Common myeloid progenitor, CD34-positive (primary cell): Measurements from ENCODE around the gene KCNJ18.
"Not testable (repeated sequence)": the region's sequence is repeated elsewhere in the genome, so short reads cannot be mapped to it uniquely, and the experiment has no call there.

Experiments
- CTCF ChIA-PET: fragments of 350-600 bp; sonication (Branson Sonifier 250); formaldehyde crosslinking; loops from one replicate; lab custom pipeline; 2021; ENCODE audit warnings: antibody characterized with exemption; lab: Charles Lee
- POLR2A ChIA-PET: fragments of 350-600 bp; sonication (Branson Sonifier 250); formaldehyde crosslinking; loops from one replicate; lab custom pipeline; 2021; ENCODE audit warnings: antibody characterized with exemption; lab: Charles Lee
- DNase-seq, 3 donors: peaks; one replicate each; pipeline versions ENCODE4 v3.0.0 to v3.0.0-alpha.2; 2013
- H3K27ac ChIP-seq, 2 experiments: 1 replicate in 1 of 2; 2 replicates in 1 of 2; pipeline ENCODE4 v1.7.0; 2013; ENCODE audit warnings: inconsistent platforms in 2 of 2, low read length in 2 of 2, mild to moderate bottlenecking in 2 of 2, low read depth in 1 of 2, moderate library complexity in 1 of 2; ENCODE audit not compliant: severe bottlenecking in 2 of 2, insufficient read depth in 1 of 2, poor library complexity in 1 of 2
- H3K27me3 ChIP-seq, 5 experiments: replicated peaks in 2 of 5; 1 replicate in 3 of 5; 2 replicates in 2 of 5; pipeline versions ENCODE4 v1.6.1 to v1.7.0; 2013; ENCODE audit warnings: low read length in 4 of 5, mild to moderate bottlenecking in 2 of 5, moderate library complexity in 2 of 5, inconsistent platforms in 1 of 5; ENCODE audit not compliant: insufficient read depth in 5 of 5, control insufficient read depth in 4 of 5
- H3K36me3 ChIP-seq, 4 experiments: 1 replicate in 2 of 4; 2 replicates in 2 of 4; pipeline versions ENCODE4 v1.6.1 to v1.7.0; 2013; ENCODE audit warnings: low read length in 3 of 4, control low read depth in 1 of 4, mild to moderate bottlenecking in 1 of 4; ENCODE audit not compliant: control insufficient read depth in 4 of 4, insufficient read depth in 4 of 4
- H3K4me1 ChIP-seq, 4 experiments: 1 replicate in 3 of 4; 2 replicates in 1 of 4; pipeline versions ENCODE4 v1.6.1 to v1.7.1; 2013; ENCODE audit warnings: low read length in 3 of 4, mild to moderate bottlenecking in 3 of 4, control low read depth in 1 of 4, inconsistent platforms in 1 of 4, moderate library complexity in 1 of 4; ENCODE audit not compliant: control insufficient read depth in 4 of 4, insufficient read depth in 4 of 4; ENCODE audit errors: control extremely low read depth in 1 of 4
- H3K4me3 ChIP-seq, 7 experiments: 1 replicate in 4 of 7; 2 replicates in 3 of 7; pipeline versions ENCODE4 v1.5.1 to v1.7.0; 2013; ENCODE audit warnings: mild to moderate bottlenecking in 7 of 7, low read length in 6 of 7, moderate library complexity in 6 of 7, inconsistent platforms in 2 of 7, low read depth in 2 of 7, control low read depth in 1 of 7; ENCODE audit not compliant: insufficient read depth in 4 of 7, control insufficient read depth in 1 of 7; ENCODE audit errors: extremely low read depth in 1 of 7
- H3K9me3 ChIP-seq, 5 experiments: 1 replicate in 4 of 5; 2 replicates in 1 of 5; pipeline versions ENCODE4 v1.6.1 to v1.7.1; 2013; ENCODE audit warnings: low read length in 4 of 5, mild to moderate bottlenecking in 2 of 5, inconsistent platforms in 1 of 5, low read depth in 1 of 5, moderate library complexity in 1 of 5; ENCODE audit not compliant: control insufficient read depth in 4 of 5, insufficient read depth in 2 of 5; ENCODE audit errors: control extremely low read depth in 1 of 5
- WGBS: methylation state at CpG from one replicate; pipeline ENCODE4 v1.1.5; 2013; ENCODE audit not compliant: insufficient coverage; 5-methylcytosine and 5-hydroxymethylcytosine counted together

Gene KCNJ18

DNA sequence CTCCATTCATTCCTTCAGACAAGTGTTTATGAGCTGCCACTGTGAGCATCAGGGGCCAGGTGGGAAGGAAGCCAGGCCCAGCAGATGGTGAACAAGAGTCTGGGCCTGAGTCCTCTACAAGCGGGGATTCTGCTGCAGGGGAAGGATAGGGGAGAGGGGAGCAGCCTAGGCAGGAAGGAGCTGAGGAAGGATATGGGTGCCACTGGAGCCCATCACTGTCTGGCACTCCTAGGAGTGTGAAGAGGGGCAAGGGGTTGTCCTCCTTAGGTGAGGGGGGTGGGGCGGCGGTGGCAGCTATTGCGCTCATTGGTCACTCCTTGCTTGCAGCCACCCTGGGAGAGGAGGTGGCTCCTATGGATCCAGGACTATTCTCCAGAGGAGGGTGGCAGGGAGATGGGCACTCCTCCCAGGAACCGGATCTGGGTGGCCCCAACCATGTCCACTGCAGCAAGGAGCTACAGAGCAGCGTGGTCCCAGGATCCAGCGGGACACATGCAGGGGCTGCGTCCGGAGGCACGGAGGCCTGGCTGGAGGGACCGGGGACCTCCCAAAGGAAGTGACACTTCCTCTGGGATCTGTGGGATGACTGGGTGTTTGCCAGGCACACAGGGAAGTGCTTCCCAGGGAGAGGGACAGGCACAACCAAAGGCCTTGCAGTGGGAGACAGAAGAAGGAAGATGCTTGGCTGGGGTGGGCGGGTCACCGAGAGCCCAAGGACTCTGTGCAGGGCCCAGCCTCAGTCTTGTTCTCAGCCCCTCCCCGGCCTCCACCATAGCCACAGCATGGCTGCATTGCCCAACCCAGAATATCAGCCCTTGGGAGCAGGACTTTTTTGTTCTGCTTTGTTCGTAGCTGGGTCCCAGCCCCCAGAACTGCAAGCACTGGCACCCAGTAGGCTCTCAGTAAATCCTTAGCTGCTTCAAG lies 16.6 kb downstream of the KCNJ18 start:
- POLR2A ChIA-PET, H3K4me3 ChIP-seq, H3K27me3 ChIP-seq, DNase-seq, H3K36me3 ChIP-seq, CTCF ChIA-PET, H3K27ac ChIP-seq, H3K4me1 ChIP-seq: not testable (repeated sequence)
- H3K9me3 ChIP-seq: peaks cover 0 to 20% (median 0%) of the 10 kb centered on the region in 5 experiments
- WGBS: 86% methylated on average over 12 of the region's 15 CpGs

DNA sequence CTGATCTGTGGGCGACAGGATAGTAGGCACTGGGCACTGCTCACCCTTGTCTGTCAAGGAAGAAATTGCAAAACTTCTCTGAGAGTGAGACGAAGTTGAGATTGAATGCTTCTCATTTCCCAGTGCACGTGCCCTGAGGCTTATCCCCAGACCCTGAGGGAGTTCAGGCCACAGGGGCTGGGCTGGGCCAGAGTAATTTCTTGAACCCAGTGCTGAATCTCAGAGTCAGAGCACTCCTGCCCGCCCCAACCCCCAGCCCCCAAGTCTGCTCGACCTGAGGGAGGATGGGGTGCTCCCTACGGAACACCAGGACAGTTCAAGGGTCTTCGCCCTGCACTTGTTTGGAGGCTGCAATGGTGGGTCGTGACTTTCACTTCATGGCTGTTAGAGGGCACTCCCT lies 17.7 kb downstream of the KCNJ18 start:
- H3K4me3 ChIP-seq, H3K27ac ChIP-seq, H3K4me1 ChIP-seq, POLR2A ChIA-PET, DNase-seq, H3K36me3 ChIP-seq, H3K27me3 ChIP-seq, CTCF ChIA-PET: not testable (repeated sequence)
- 64% methylated on average over 4 of the region's 8 CpGs for WGBS
- H3K9me3 ChIP-seq: peaks cover 0 to 16% (median 0%) of the 10 kb centered on the region in 5 experiments

DNA sequence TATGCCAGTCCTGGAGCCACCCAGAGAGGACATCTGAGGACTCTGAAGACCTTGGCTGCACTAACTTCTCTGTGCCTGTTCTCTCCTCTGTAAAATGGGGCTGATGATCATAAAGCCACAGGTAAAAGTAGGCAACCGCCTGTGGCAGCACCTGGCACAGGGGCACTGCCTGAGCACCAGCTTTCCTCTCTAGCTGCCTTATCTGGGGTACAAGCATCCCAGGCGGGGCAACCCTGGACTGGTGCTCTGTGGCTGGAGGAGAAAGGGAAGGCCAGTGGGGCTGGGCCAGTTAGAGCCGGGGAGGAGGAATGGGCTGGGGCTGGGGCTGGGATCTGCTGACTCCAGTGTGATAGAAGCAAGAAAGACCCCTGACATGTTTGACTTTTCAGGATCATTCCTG lies 18.2 kb downstream of the KCNJ18 start:
- WGBS: 60% methylated on average over 1 of the region's 3 CpGs
- H3K9me3 ChIP-seq: peaks cover 0 to 12% (median 0%) of the 10 kb centered on the region in 5 experiments
- H3K27me3 ChIP-seq, H3K27ac ChIP-seq, H3K4me1 ChIP-seq, POLR2A ChIA-PET, CTCF ChIA-PET, DNase-seq, H3K36me3 ChIP-seq, H3K4me3 ChIP-seq: not testable (repeated sequence)

DNA sequence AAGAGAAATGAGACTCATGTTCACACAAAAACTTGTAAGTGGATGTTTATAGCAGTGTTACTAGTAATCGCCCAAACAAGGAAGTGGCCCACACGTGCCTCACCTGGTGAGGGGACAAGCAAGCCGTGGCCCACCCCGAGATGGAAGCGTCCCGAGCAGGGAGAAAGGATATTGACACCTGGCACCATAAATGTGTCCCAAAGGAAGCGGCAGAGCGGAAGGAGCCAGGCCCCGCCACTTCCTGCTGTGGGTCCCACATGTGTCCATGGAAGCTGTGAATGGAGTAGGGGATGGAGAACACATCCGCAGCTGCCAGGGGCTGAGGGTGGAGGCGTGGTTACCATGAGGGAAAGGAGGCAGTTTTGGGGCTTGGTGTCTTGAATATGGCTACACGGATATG lies 18.9 kb downstream of the KCNJ18 start:
- Histone ChIP-seq H3K4me3 (no peak overlapping the region), H3K4me1 (no peaks in the 10 kb centered on the region), H3K27me3 (no peaks in the 10 kb centered on the region), H3K9me3 (peaks cover 0 to 10% (median 0%) of the 10 kb centered on the region in 5 experiments), H3K36me3 (no peaks in the 10 kb centered on the region), H3K27ac (no peak overlapping the region)
- ChIA-PET POLR2A (no interaction called here), CTCF (no interaction called here)
- 72% methylated on average over 6 of the region's 12 CpGs for WGBS
- DNase-seq: no peak

DNA sequence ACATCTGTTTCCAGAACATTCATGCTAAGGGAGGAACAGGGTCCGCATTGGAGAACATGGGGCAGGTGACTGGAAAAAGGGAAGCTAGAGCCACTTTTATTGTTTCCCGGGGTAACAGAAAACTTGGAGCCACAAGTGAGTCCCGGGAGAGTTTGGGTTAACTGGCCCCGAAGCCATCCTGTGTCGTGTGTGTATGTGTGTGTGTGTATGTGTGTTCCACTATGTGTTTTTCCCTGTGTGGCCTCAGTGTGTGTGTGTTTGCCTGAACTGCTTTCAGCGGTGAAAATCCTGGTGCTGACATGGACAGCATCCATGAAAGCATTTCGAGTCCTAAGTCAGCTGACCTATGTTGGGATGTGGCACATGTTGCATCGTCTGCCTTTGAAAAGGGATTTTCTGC lies 20.7 kb downstream of the KCNJ18 start:
- H3K27ac ChIP-seq, H3K4me1 ChIP-seq, H3K4me3 ChIP-seq, H3K9me3 ChIP-seq, H3K36me3 ChIP-seq, H3K27me3 ChIP-seq, DNase-seq, CTCF ChIA-PET, POLR2A ChIA-PET: not testable (repeated sequence)
- 72% methylated on average over 7 of the region's 8 CpGs for WGBS

DNA sequence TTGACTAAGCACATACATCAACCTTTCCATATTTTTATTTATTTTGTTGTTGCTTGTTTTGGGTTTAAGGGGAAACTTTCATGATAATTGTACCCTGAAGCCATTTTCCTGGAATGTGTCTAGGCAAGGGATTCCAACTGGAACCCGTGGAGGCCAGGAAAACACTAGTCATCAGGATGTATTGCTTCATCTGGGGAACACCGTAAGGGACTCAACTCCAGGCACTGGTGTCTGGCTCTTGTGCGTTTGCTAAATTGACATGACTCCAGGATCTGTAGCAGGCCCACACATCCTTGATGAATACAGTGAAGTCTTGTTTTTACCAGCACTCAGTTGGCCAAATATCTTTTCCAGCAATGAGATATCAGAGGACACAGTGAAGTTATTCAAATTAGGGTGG lies 21.3 kb downstream of the KCNJ18 start:
- H3K9me3 ChIP-seq, CTCF ChIA-PET, H3K4me3 ChIP-seq, H3K27ac ChIP-seq, H3K36me3 ChIP-seq, H3K27me3 ChIP-seq, H3K4me1 ChIP-seq, DNase-seq, POLR2A ChIA-PET: not testable (repeated sequence)
- no CpG with 5 or more reads among the region's 3 CpGs for WGBS

DNA sequence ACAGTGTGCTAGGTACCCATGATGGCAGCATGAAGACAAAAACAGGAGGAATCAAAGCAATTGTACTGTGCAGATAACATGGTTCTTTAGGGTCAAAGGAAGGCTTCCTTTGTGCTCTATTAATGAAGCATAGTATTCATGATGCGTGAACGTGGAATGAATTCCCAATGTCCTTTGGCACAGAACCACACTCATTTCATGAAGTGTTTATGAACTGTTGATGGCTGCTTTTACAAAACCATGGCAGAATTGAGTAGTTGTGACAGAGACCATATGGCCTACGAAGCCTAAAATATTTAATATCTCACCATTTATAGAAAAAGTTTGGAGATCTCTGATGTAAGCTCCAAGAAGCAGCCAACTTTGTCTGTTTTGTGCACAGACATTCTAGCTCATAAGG lies 22.4 kb downstream of the KCNJ18 start:
- H3K36me3 ChIP-seq, H3K27me3 ChIP-seq, CTCF ChIA-PET, H3K4me1 ChIP-seq, H3K27ac ChIP-seq, POLR2A ChIA-PET, H3K9me3 ChIP-seq, H3K4me3 ChIP-seq, DNase-seq: not testable (repeated sequence)
- WGBS: 50% methylated on average over 2 of the region's 3 CpGs
